SJCRH30 (cell line): ENCODE data around the gene LTBP1. TPM values are rescaled to one million over a fixed set of nuclear protein-coding genes. Genes with fewer than 3 reads are reported as not detected.

Experiments used
- DNase-seq, 2 experiments: peaks; one replicate each; pipeline ENCODE4 v3.0.0-alpha.2; 2015 to 2020
- H3K27ac ChIP-seq: fragments of 250-450 bp; sonication (Bioruptor Pico); 2 replicates; pipeline ENCODE4 v1.5.1; 2020; ENCODE audit warnings: mild to moderate bottlenecking, moderate library complexity
- H3K27me3 ChIP-seq: fragments of 250-450 bp; sonication (Bioruptor Pico); 2 replicates; pipeline ENCODE4 v1.5.1; 2020; ENCODE audit warnings: mild to moderate bottlenecking, moderate library complexity
- H3K36me3 ChIP-seq: fragments of 250-450 bp; sonication (Bioruptor Pico); 2 replicates; pipeline ENCODE4 v1.5.1; 2020; ENCODE audit warnings: mild to moderate bottlenecking, moderate library complexity
- H3K4me1 ChIP-seq: fragments of 250-450 bp; sonication (Bioruptor Pico); 2 replicates; pipeline ENCODE4 v1.5.1; 2020; ENCODE audit warnings: mild to moderate bottlenecking, moderate library complexity
- H3K4me3 ChIP-seq: fragments of 250-450 bp; sonication (Bioruptor Pico); 2 replicates; pipeline ENCODE4 v1.5.1; 2020; ENCODE audit warnings: mild to moderate bottlenecking, moderate library complexity
- H3K9me3 ChIP-seq: fragments of 250-450 bp; sonication (Bioruptor Pico); replicated peaks from 2 replicates; pipeline ENCODE4 v1.5.1; 2020; ENCODE audit warnings: mild to moderate bottlenecking, moderate library complexity
- total RNA-seq: library from RNA; depleted of rRNA; stranded (reverse); fragments of >200 nt; shearing (Covaris generic); gene quantifications from 2 replicates; pipeline ENCODE4 v1.2.3, GENCODE V29; 2014

LTBP1 gene
- total RNA-seq, 1 experiment from 2014 or later: 63.1 TPM

DNA sequence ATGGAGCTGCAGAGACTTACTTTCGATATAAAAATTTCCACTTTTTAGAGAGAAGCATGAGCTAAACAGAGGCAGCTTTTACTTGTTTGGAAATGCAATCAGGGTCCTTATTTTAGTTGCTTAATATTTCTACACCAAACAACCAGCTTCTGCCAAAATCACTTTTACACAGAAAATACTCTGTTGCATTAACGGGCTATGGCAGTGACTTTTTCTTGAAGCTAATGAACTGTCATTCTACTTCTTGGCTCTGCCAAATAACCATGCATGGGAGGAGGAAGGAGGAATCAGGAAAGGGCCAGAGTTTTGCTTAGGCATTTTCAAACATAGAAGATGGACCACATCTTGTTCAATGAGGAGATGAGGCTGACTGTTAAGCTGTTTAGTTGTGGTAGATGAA is 23.6 kb upstream of the LTBP1 start:
- peak overlapping the region; percentile 47 for H3K27ac ChIP-seq
- no peaks in the 10 kb centered on the region for H3K36me3 ChIP-seq
- no peaks in the 10 kb centered on the region for H3K27me3 ChIP-seq
- 0 out of 2 replicates have a peak, but pooled peaks cover 6% of the 10 kb centered on the region for H3K9me3 ChIP-seq
- peaks cover 40% of the 10 kb centered on the region for H3K4me1 ChIP-seq
- H3K4me3 ChIP-seq: no peak overlapping the region
- no peak for DNase-seq

DNA sequence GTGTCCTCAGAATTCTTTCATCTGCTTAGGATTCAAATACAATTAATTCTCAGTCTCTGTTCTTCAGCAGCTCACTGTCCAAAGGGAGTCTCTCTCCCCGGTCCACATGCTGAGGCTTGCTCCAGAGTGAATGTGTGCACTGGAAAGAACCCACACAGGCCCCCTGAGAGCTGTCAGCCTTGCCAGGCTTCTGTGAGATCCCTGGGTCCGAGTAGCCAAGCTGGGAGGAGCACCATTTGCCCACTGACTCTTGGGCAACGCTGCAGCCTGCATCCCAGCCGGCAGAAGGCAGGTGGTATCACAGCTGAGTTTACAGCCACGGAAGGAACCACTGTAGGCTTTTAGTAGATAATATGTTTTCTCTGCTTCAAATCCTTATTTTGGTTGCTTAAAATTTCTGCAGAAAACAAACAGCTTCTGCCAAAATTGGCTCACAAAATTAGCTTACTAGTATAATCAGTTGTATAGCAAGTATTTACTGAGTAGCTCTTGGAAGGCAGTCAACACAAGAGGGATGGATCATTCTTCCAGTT is 21.4 kb upstream of the LTBP1 start:
- Histone ChIP-seq H3K27ac (no peak overlapping the region), H3K36me3 (no peaks in the 10 kb centered on the region), H3K27me3 (no peaks in the 10 kb centered on the region), H3K4me3 (no peak overlapping the region), H3K4me1 (peaks cover 48% of the 10 kb centered on the region), H3K9me3 (0 out of 2 replicates have a peak, but pooled peaks cover 6% of the 10 kb centered on the region)
- DNase-seq: no peak

DNA sequence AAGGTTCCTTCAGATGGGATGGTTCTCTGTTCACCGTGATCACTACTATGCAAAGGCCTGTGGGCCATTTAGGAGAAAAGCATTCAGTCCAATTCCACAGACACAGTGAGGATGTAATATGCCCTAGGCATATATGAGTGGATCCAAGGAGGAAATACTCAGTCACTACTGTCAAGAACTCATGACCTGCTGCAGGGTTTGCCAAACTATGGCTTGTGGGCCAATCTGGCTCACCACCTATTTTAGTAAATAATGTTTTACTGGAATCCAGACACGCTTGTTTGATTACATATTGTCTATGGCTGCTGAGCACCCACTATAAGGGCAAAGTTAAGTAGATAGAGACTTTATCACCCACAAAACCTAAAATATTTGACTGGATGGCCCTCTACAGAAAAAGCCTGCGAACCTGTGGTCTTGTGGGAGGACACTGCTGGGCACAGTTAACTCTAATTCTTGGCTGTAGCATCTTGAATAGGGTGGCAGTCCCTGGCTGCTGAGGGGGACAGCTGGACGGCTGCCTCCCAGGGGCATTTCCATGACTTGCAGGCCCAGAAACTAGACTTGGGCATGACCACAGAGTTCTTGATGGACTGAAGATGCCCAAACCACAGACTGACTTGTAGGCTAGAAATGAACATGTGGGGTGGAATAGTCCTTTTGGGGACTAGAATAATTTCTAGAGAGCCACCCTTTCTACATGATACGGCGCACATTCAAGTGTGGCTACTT is 20.6 kb upstream of the LTBP1 start:
- Histone ChIP-seq H3K4me3 (no peak overlapping the region), H3K36me3 (no peaks in the 10 kb centered on the region), H3K9me3 (0 out of 2 replicates have a peak, but pooled peaks cover 6% of the 10 kb centered on the region), H3K27ac (peak overlapping the region; percentile 66), H3K27me3 (no peaks in the 10 kb centered on the region), H3K4me1 (peaks cover 48% of the 10 kb centered on the region)
- DNase-seq: no peak

DNA sequence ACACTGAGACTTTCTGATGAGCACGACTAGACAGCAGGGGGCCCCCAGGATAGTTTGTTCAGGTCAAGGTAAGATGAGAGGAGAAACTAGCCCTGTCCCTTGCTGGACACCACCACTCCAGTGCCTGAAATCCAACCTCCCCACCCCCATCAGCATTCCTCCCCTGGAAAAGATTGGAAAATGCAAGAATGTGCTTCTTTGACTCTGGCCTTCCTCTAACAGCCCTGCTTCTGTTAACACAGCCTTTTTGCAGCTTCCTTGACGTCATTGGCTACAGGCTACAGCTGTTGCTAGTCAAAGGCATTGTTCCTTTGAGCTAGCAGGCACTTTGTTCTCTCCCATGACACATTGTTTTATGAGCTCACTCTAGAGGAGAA is 20.1 kb upstream of the LTBP1 start:
- Histone ChIP-seq H3K27ac (peak overlapping the region; percentile 66), H3K4me3 (no peak overlapping the region), H3K36me3 (no peaks in the 10 kb centered on the region), H3K4me1 (peaks cover 51% of the 10 kb centered on the region), H3K27me3 (no peaks in the 10 kb centered on the region), H3K9me3 (0 out of 2 replicates have a peak, but pooled peaks cover 4% of the 10 kb centered on the region)
- peak; percentile 90 to 95 for DNase-seq

DNA sequence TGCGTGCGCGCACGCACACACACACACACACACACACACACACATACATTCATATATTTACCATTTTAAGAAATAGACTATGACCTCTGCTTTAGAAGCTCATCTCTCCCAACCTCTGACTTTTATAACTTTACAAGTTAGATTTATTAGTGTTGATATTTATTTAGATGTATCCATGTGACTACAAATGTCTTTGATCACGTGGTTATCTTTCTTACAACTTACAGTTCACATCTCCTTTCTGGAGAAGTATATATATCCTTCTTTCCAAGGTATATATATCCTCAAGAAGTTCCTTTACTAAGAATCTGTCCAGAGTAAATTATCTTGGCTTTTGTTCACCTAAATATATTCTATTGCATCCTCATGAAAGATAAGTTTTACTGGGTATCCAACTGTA is 16.3 kb upstream of the LTBP1 start:
- DNase-seq: no peak
- H3K36me3 ChIP-seq: no peaks in the 10 kb centered on the region
- peaks cover 41% of the 10 kb centered on the region for H3K4me1 ChIP-seq
- no peaks in the 10 kb centered on the region for H3K27me3 ChIP-seq
- H3K27ac ChIP-seq: no peak overlapping the region
- no peaks in the 10 kb centered on the region for H3K9me3 ChIP-seq
- H3K4me3 ChIP-seq: no peak overlapping the region

DNA sequence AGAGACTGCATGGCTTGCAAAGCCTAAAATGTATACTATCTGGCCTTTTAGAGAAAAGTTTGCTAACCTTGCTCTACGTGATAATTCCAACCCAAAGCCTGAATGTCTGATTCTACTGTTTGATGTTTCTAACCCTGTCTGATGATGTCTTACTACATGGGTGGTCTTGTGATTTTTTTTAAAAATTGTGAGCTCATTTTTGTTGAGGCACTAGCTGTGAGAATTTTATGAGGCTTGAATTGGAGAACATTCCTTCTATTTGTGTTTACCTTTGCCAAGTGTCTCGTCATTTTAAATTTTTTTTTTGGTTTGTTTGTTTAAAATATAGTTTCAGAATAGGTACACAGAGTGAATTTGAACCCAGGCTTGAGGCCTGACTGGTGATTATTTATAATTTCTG is 15.2 kb upstream of the LTBP1 start:
- H3K36me3 ChIP-seq: no peaks in the 10 kb centered on the region
- peak overlapping the region; percentile 32 for H3K27ac ChIP-seq
- H3K9me3 ChIP-seq: no peaks in the 10 kb centered on the region
- DNase-seq: peak in 1 of 2 experiments; percentile 65
- H3K4me3 ChIP-seq: peak overlapping the region; percentile 28; the same call in 1 of the 2 replicates
- H3K4me1 ChIP-seq: peaks cover 34% of the 10 kb centered on the region
- H3K27me3 ChIP-seq: no peaks in the 10 kb centered on the region

DNA sequence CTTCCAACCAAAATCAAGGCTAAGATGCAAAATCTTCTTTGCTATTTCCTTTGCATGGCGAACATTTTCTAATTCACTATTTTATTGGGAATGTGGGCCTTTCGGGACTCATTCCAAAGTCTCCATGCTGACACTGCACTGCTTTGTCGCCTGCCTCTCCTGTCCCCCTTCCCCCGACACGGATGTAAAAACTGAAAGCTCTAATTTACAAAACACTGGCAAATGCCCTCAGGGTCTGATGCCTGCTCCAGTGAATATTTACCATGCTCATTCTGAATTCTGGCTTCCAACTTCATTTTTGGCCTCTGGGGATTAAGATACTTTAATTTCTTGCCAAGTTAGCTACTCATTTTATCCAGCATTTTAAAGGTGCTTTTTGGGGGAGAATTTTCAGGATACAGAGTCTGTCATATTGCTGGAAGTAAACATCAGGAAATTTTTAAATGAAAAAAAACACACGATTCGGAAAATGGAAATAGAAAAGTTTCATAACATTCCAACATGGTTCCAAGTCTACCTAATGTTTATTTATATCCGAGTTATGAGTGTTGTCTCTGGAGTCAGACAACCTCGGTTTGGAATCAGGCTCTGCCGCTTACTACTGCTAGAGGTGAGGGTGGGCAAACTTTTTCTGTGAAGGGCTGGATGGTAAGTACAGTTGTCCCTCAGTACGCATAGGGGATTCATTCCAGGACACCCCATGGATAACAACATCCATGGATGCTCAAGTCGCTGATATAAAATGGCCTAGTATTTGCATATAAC is 14.6 kb upstream of the LTBP1 start:
- Histone ChIP-seq H3K36me3 (no peaks in the 10 kb centered on the region), H3K27ac (peak overlapping the region; percentile 32), H3K4me1 (peaks cover 28% of the 10 kb centered on the region), H3K27me3 (no peaks in the 10 kb centered on the region), H3K9me3 (no peaks in the 10 kb centered on the region), H3K4me3 (peak overlapping the region; percentile 28)
- peak; percentile 78 to 86 for DNase-seq

DNA sequence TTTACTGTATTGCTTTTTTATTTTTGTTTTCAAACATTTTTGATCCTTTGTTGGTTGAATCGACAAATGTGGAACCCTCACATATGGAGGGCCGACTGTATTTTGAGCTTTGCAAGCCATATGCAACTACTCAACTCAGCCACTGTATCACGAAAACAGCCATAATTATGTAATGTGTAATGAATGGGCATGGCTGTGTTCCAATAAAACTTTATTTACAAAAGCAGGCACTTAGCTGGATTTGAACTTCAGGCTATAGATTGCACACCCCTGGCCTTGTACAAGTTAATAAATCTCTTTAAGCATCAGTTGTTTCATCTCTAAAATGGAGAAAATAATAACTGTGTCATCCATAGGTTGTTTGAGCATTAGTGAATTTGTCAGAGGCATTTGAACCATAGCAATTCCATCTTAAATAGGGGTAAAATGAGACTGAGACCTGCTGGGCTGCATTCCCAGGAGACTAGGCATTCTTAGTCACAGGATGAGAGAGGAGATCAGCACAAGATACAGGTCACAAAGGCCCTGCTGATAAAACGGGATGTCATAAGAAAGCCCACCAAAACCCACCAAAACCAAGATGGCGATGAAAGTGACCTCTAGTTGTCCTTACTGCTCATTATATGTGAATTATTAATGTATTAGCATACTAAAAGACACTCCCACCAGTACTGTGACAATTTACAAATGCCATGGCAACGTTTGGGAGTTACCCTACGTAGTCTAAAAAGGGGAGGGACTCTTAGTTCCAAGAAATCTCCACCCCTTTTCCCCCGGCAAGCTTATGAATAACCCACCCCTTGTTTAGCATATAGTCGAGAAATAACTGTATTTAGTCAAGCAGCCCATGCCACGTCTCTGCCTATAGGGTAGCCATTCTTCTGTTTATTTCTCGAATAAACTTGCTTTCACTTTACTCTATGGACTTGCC is 13.7 kb upstream of the LTBP1 start:
- peaks cover 23% of the 10 kb centered on the region for H3K4me1 ChIP-seq
- H3K27me3 ChIP-seq: no peaks in the 10 kb centered on the region
- no peaks in the 10 kb centered on the region for H3K36me3 ChIP-seq
- H3K27ac ChIP-seq: no peak overlapping the region
- no peaks in the 10 kb centered on the region for H3K9me3 ChIP-seq
- H3K4me3 ChIP-seq: no peak overlapping the region
- no peak for DNase-seq

DNA sequence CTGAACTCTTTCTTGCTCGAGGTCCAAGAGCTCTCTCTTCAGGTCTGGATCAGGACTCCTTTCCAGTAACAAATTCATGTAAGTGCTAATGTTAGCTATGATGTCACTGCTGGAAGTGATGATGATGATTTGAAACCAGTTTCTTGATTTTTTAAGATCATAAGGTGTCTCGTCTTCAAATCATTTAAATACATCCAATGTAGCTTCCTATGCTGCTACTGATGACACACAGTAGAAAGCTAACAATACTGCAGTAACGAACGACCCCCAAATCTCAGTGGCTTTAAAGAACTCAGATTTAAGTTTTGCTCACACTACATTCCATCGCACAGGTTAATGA is 13.0 kb upstream of the LTBP1 start:
- DNase-seq: no peak
- no peaks in the 10 kb centered on the region for H3K27me3 ChIP-seq
- H3K36me3 ChIP-seq: no peaks in the 10 kb centered on the region
- H3K4me3 ChIP-seq: no peak overlapping the region
- H3K27ac ChIP-seq: no peak overlapping the region
- peaks cover 29% of the 10 kb centered on the region for H3K4me1 ChIP-seq
- H3K9me3 ChIP-seq: no peaks in the 10 kb centered on the region

DNA sequence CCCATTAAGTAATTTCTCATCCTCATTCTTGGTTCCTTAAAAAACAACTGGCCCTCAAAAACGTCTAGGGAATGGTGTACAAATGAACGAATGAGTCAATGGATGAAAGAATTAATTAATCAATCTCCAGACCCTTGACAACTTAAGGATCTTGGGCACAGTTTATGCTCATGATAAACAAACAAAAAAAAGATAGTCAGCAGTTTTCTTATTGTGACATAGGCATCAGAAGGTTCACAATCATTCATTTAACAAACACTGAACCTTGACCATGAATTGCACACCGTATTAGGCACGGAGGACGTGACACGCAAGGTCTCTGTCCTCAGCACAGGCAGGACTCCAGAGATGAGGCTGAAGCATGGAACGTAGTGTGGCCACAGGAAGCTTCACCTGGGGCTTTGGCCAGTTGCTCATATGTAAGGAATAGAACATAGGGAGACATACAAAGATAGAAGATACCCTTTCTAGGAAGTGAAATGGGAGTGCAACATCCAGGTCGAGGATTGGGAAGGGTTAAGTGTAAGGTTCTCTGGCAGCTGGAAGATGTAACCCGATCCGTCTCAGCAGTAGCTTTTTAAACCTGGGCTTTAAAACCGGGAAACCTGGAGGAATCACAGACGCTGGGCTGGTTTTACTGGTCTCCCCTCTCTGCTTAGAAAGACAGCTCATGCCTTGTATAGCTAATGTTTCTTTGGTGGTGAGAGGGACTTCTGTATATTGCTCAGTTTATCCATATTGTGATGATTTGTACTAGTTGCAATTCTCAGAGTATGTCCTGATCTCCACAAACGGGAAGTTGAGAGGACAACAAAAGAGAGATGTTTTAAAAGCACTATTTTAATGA is 8.9 kb upstream of the LTBP1 start:
- H3K4me3 ChIP-seq: no peak overlapping the region
- no peak overlapping the region for H3K27ac ChIP-seq
- peak in 1 of 2 experiments; percentile 52 for DNase-seq

DNA sequence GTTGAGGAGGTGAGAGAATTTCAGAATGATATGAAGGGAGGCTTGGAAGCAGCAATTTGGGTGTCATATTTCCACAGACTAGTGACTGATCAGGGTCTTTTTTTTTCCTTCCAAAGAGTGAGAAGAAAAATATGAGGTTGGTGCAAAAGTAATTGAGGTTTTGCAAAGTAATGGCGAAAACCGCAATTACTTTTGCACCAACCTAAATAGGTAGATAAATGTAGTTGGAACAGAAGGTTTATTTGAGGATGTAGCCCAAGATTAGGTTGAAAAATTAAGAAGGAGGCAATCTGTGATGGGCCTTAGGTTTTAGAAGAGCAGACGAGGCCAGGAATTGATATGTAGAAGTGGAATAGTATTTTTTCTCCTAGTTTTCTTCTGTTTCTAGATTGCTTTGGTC is 7.8 kb upstream of the LTBP1 start:
- Histone ChIP-seq H3K27me3 (no peaks in the 10 kb centered on the region), H3K4me1 (peaks cover 8% of the 10 kb centered on the region), H3K4me3 (no peak overlapping the region), H3K36me3 (no peaks in the 10 kb centered on the region), H3K27ac (no peak overlapping the region), H3K9me3 (no peaks in the 10 kb centered on the region)
- DNase-seq: no peak

More for the DNA sequence above, 8.9 kb upstream of the LTBP1 start:
- Histone ChIP-seq H3K27me3 (no peaks in the 10 kb centered on the region), H3K9me3 (no peaks in the 10 kb centered on the region), H3K4me1 (peaks cover 9% of the 10 kb centered on the region), H3K36me3 (no peaks in the 10 kb centered on the region)

DNA sequence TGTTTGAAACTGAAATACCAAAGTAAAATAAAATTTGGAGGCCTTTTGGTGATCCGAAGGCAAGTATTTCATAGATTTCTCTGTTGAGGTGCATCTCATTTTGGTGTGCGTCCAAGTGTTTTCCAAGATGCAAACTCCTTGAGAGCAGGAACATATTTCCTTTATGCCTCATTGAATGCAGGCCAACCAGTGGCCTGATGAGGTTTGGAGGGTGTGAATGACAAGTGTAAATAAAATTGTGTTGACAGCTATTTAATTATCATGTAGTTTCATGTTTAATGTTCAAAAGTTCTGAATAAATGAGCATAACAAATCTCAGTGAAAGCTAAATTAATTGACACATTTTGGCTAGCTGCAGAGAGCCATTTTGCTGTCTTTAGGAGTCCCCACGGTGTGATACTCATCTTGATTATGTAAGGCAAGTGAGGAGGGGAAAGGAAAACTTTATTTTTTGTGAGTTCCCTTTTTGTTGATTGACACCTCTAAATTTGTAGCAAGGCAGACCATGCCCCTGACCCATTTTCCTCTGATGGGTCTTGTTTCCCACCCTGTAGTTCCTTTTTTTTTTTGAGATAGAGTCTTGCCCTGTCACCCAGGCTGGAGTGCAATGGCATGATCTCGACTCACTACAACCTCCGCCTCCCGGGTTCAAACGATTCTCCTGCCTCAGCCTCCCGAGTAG is 6.3 kb upstream of the LTBP1 start:
- DNase-seq: no peak
- H3K27ac ChIP-seq: no peak overlapping the region
- H3K4me1 ChIP-seq: peaks cover 8% of the 10 kb centered on the region
- no peak overlapping the region for H3K4me3 ChIP-seq
- H3K9me3 ChIP-seq: no peaks in the 10 kb centered on the region
- no peaks in the 10 kb centered on the region for H3K27me3 ChIP-seq
- H3K36me3 ChIP-seq: no peaks in the 10 kb centered on the region

DNA sequence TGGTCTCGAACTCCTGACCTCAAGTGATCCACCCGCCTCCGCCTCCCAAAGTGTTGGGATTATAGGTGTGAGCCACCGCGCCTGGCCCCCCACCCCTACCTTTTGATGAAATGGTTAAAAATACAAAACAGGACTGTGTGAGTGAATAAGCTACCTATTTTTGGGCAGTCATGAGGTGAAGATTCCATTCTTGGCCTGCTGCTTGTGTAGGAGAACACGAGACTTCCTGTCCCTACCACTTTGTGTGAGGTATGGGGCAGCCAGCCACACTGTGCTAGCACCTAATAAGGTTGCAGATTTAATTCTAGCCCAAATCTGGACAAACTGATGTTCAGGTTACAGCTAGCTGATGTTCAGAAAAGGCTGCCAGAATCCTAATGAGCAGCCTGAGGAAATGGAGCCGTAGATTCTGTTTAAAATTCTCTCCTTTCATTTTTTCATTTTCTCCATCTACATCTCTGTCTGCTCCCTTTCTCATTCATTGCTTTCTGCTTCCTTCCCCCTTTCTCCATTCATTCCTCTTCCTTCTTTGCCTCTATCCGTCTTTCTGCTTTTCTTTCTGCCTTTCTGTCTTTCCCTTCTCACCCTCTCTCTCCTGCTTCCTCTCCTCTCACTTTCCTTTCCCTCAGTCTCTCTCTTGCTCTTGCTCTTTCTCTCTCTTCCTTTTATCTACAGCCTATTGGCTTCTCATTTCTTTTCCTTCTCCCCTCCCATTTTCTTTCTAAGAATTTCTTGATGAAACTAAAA is 4.6 kb upstream of the LTBP1 start:
- Histone ChIP-seq H3K9me3 (no peaks in the 10 kb centered on the region), H3K27me3 (no peaks in the 10 kb centered on the region), H3K4me3 (no peak overlapping the region), H3K27ac (no peak overlapping the region), H3K4me1 (peaks cover 8% of the 10 kb centered on the region), H3K36me3 (no peaks in the 10 kb centered on the region)
- DNase-seq: no peak
